Measurements from ENCODE around the gene AGAP1.

The AGAP1 gene

DNA sequence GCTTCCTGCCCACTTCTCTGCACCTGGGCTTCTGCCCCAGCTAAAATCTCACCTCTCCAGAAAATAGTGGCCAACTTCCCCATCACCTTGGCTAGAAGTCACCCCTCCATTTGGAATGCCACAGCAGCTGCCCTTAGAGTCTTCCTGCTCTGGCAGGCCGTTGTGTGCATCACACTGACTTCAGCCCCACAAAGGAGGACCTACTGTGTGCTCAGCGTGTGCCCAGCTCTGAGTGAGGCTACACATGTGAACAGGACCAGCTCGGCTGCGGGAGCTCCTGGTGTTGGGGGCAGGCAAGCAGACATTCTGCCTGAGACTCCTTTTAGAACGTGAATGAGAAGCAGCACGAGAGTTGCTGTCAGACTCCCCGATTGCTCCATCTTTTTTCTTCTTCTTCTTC, 78.7 kb downstream of the AGAP1 start:
- H3K4me3 ChIP-seq (ENCODE audit: low read depth, low read length) = no peak overlapping the region
- TF ChIP-seq, protein P1, sequence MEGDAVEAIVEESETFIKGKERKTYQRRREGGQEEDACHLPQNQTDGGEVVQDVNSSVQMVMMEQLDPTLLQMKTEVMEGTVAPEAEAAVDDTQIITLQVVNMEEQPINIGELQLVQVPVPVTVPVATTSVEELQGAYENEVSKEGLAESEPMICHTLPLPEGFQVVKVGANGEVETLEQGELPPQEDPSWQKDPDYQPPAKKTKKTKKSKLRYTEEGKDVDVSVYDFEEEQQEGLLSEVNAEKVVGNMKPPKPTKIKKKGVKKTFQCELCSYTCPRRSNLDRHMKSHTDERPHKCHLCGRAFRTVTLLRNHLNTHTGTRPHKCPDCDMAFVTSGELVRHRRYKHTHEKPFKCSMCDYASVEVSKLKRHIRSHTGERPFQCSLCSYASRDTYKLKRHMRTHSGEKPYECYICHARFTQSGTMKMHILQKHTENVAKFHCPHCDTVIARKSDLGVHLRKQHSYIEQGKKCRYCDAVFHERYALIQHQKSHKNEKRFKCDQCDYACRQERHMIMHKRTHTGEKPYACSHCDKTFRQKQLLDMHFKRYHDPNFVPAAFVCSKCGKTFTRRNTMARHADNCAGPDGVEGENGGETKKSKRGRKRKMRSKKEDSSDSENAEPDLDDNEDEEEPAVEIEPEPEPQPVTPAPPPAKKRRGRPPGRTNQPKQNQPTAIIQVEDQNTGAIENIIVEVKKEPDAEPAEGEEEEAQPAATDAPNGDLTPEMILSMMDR (IDR thresholded peaks at IDR 0.05; ENCODE audit: insufficient read depth, low read depth, low read length, missing control alignments) = no peak
- DNase-seq (ENCODE audit: low read depth) = no peak

- TF ChIP-seq, protein P1 (IDR thresholded peaks at IDR 0.05; ENCODE audit: insufficient read depth, low read depth, low read length, missing control alignments) = no peak
- H3K4me3 ChIP-seq (ENCODE audit: low read depth, low read length) = no peak overlapping the region
- DNase-seq (ENCODE audit: low read depth) = no peak
Measured at GRCh38 chr2:235573331-235574221, 79.7 kb downstream of the AGAP1 start.

- no peak overlapping the region for H3K4me3 ChIP-seq (ENCODE audit: low read depth, low read length)
- TF ChIP-seq, protein P1 (IDR thresholded peaks at IDR 0.05; ENCODE audit: insufficient read depth, low read depth, low read length, missing control alignments) = no peak
- no peak for DNase-seq (ENCODE audit: low read depth)
Measured at GRCh38 chr2:235575431-235575830, 81.6 kb downstream of the AGAP1 start.

DNA sequence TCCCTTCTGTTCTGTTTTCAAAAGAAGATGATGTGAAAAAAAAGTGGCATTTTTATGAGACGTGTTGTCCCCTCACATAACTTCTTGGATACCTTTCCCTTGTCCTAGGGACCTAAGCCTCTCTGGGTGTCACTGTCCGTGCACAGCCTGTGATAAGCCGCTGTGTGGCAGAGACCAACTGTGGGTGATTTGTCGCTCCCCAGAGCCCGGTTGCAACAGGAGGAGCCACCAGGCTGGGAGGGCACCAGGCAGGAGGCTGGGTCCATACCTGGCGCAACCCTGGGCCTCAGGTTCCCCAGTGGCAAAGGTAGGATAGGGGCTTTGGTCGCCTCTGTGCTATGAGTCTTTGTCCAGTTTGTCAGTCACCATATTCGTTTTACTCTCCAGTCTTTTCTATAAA, 82.1 kb downstream of the AGAP1 start:
- DNase-seq (ENCODE audit: low read depth) = no peak
- TF ChIP-seq, protein P1 (IDR thresholded peaks at IDR 0.05; ENCODE audit: insufficient read depth, low read depth, low read length, missing control alignments) = no peak
- no peak overlapping the region for H3K4me3 ChIP-seq (ENCODE audit: low read depth, low read length)

- TF ChIP-seq, protein P1 (IDR thresholded peaks at IDR 0.05; ENCODE audit: insufficient read depth, low read depth, low read length, missing control alignments) = no peak
Measured at GRCh38 chr2:235576337-235576910, 82.6 kb downstream of the AGAP1 start.

GRCh38 chr2:235577404-235578330, 83.8 kb downstream of the AGAP1 start:
- DNase-seq (ENCODE audit: low read depth) = no peak
- no peak overlapping the region for H3K4me3 ChIP-seq (ENCODE audit: low read depth, low read length)
- TF ChIP-seq, protein P1 (IDR thresholded peaks at IDR 0.05; ENCODE audit: insufficient read depth, low read depth, low read length, missing control alignments) = no peak

More at GRCh38 chr2:235576337-235576910, 82.6 kb downstream of the AGAP1 start:
- DNase-seq (ENCODE audit: low read depth) = no peak
- no peak overlapping the region for H3K4me3 ChIP-seq (ENCODE audit: low read depth, low read length)

All from GM12865 (cell line).